Islet of Langerhans (tissue), 1 donor: Measurements from ENCODE around the gene ST8SIA6.
"Not testable (repeated sequence)": the region's sequence is repeated elsewhere in the genome, so short reads cannot be mapped to it uniquely, and the experiment has no call there.

Experiments used
- FAIRE-seq: peaks from one replicate; lab custom pipeline; 2011; peaks lifted over from hg19 to GRCh38; lab: Jason Lieb, UNC

Gene ST8SIA6

DNA sequence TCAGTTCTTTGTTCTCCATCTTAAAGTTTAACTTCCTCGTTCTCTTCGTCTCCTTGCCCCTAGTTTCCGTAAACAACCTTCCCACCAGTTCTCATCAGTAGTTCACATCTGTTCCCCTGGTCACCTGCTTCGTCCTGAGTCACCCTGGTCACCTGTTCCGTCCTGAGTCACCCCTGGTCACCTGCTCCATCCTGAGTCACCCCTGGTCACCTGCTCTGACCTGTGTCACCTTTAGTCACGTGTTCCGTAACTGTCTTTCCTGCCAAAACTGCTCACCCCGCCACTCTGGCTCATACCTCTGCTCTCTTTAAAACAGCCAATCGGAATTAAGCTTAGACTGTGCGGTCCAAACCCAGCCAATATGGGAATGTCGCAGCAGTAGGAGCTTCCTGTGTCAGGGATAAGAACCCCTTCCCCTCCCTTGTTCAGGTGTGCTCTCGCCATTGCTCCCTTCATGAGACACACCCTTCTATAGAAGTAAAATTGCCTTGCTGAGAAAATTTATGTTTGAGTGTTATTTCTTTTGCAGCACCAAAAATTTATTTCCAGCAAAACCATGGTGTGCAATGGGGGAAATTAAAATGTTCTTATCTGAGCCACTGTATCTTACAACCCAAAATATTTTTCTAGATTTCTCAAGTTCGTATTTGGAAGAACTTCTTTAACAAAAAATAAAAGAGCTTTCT lies 114.1 kb downstream of the ST8SIA6 start:
- FAIRE-seq: no peak

DNA sequence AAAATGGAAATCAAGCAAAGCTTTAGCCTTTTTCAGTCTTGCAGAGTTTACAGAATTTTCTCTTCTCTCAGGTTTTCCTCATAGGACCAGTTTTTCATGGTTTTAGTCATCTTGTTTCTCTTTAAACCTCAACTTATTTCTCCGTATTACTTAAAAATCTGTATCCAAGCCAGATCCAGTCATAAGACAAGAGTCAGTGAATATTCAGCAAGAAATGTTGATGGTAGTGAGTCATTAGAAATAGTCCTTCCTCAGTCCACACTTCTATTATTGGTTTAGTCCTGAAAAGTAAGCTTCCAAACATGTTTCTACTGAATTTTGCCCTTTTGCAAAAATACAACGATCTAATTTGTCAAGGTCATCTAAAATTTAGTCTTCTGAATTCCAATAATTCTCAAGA lies 119.3 kb downstream of the ST8SIA6 start:
- no peak for FAIRE-seq

- no peak for FAIRE-seq
These were observed 123.9 kb downstream of the ST8SIA6 start for GRCh38 chr10:17330501-17330900.

GRCh38 chr10:17326377-17326776 lies 128.0 kb downstream of the ST8SIA6 start:
- FAIRE-seq: no peak

DNA sequence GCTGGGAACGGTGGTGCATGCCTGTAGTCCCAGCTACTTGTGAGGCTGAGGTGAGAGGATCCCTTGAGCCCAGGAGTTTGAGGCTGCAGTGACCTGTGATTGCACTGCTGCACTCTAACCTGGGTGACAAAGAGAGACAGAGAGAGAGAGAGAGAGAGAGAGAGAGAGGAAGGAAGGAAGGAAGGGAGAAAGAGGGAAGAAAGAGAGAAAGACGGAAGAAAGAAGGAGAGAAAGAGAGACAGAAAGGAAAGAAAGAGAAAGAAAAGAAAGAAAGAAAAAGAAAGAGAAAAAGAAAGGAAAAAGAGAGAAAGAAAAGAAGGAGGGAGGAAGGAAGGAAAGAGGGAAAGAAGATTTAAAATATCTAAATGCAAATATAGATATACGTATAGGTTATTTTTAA lies 132.4 kb downstream of the ST8SIA6 start:
- FAIRE-seq: not testable (repeated sequence)

DNA sequence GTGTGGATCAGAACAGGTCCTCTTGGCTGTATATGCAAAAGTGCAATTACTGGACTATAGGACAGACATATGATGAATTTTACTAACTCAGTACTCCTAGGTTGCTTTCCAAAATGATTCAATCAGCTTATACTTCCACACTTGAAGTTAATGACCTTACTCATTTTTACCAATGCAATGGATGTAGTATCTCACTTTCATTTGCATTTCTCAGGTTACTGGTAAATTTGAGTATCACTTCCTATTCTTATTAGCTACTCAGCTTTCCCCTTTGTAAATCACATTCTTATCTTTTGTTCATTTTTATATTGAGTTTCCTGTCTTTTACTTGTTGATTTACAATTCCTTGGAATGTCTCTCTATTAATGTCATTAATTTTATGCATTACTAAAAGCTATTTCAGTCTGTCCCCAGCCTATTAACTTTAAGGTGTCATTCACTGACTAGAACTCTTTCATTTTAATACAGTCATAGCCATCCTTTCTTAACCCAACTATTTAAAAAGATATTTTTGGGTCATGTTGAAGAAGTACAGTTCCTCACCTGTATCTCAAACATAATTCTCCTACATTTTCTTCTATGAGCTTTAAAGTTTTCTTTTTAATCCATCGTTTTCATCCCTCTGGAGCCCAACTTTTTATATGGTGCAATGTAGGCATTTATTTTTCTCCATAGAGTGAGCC lies 137.8 kb downstream of the ST8SIA6 start:
- no peak for FAIRE-seq

DNA sequence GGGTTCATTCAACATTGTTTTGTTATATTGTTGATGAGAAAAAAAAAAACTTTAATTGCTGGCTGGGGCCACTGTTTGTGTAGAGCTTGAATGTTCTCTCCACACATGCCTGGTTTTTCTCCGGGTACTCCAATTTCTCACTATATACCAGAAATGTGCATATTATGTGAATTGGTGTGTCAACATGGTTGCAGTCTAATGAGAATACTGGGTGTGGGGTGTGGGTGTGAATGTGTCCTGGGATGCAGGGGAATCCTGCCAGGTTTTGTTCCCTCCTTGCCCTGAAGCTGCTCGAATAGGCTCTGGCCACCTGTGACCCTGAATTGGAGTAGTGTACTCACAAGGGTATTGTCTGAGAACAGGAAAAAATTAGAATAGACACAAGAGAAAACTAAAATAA lies 145.0 kb downstream of the ST8SIA6 start:
- no peak for FAIRE-seq

DNA sequence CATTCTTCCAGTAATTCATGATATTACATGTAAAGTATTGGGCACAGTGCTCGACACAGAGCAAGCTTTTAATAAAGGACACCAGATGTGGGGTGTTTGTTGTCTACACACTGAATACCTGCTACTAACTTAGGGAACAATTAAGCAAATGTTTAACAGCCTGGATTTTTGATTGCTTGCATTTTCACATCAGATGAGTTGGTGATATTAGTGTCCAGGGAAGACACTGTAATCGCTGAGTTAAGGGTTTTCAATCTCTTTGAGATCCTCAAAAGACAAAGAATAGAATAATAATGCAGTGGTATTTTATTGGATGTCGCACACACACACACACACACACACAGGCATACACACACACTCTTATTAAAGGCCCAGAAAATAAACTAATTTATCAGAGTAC lies 147.3 kb downstream of the ST8SIA6 start:
- no peak for FAIRE-seq

DNA sequence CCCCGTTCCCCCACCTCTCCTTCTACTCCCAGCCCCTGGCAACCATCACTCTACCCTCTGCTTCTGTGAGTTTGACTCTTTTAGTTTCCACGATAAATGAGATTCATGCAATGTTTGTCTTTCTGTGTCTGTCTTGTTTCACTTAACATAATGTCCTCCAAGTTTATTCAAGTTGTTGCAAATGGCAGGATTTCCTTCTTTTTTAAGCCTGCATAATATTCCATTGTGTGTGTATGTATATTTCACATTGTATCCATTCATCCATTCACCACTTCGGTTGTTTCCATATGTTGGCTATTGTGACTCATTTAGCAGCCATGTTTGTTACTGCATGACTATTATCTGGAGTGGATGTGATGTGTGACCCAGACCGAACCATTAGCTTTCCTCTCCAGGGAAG lies 162.0 kb downstream of the ST8SIA6 start:
- no peak for FAIRE-seq

DNA sequence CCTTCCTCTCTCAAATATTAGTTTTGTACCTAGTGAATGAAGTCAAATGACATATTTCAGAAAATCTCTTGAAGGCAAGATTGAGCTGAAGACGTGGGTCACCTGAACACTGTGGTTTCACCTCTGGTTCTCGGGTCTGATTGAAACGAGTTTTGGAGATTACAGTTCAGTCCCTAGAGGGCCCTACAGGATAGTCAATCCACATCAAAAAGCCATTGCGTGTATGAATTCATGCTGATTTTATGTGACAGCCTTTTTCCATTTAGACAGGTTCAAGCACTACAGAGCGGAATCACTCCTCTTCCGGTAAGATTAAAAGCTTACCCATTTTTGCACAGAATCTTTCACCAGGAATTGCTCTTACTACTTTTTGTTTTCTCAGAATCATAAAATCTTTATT lies 164.2 kb downstream of the ST8SIA6 start:
- no peak for FAIRE-seq

DNA sequence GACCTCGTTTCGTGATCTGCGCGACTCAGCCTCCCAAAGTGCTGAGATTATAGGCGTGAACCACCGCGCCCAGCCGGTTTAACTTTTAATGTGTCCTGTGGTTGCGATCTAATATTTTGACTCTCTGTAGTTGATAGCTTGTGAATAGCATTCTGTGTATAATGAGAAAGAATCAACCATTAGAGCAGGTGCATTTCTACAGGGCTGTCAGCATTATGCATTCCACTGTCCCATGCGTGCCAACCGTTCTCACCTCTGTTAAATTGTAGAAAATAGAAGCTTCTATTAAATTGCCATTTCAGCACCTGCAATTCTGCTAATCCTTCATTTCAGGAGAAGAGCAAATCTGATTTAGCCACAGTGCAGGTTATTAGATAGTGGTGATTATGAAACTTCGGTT lies 164.6 kb downstream of the ST8SIA6 start:
- no peak for FAIRE-seq

DNA sequence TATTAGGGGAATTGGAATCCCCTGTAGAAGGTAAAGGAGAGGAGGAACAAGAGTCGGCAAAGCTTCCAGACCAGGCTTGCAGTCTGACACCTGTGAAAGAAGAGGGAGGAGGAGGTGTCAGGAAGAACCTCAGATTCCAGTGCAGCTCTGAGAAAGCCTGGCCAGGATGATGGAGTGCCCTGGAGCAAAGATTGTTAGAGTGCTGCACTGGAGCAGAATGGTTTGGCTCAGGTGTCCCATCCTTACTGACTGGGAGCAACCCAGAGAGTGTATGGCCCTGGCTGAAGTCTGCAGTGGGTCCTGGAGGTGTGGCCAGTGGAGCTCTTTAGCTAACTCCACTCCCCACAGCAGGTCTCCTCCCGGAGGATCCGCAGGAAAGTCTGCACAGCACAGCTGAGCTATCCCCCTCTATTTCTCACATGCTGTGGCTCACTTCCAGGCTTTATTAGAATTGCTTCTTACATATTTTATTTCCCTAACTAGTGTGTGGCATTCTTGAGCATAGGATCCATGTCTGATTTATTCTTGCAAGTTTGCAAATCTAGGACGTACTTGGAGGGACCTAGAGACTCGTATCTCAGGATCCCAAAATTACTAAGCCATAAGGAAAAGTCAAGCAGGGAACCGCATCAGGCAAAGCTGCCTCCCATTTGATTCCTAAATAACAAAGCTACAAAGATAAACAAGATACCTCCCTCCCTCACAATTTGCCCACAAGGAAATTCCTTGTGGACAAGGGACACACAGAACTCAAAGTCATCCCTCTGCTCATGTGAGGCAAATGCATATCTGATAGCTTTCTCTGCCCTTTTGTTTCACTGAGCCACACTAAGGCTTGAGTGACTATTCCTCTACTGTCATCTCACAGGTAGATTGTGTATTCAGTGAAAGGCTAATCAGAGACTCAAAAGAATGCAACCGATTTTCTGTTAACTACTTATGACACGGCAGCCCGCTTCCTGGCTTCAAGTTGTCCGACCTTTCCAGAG lies 167.5 kb downstream of the ST8SIA6 start:
- no peak for FAIRE-seq

DNA sequence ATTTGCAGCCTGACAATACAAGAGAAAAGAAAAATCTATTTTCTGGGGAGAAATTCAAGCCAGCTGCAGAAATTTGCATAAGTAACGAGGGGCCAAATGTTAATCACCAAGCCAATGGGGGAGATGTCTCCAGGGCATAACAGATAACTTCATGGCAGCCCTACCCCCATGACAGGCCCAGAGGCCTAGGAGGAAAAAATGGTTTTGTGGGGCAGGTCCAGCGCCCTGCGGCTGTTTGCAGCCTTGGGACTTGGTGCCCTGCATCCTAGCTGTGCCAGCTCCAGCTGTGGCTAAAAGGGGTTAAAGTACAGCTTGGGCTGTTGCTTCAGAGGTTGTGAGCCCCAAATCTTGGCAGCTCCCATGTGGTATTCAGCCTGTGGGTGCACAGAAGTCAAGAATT lies 172.1 kb downstream of the ST8SIA6 start:
- no peak for FAIRE-seq

GRCh38 chr10:17278607-17279240 lies 175.7 kb downstream of the ST8SIA6 start:
- FAIRE-seq: no peak

DNA sequence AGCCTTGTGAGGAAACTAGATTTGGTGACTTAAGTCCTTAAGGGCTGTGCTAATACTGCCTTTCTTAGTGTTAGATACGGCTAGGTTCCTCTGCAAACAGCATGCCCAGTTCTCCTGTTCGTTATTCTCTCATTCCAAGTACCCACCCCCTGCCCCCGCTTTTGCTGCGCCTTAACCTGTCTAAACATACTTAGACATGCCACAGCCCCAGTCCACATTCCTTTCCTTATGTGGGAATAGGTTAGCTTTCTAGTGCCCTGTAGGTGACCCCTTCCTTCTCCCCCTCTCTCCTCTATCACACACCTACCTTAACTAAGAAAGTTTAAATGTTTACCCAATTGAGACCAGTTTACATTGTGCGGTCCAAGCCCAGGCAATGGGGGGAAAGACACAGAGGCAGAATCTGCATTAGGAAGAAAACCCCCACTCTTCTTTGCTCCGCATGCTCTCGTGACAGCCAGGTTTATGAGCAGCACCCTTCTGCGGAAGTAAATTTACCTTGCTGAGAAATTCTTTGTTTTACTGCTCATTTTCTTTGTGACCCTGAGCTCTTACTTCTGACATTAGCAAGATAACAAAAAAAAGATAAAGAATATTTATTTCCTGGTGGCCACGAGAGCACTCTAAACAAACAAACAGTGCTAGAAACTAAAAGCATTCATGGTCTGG lies 177.5 kb downstream of the ST8SIA6 start:
- FAIRE-seq: no peak

DNA sequence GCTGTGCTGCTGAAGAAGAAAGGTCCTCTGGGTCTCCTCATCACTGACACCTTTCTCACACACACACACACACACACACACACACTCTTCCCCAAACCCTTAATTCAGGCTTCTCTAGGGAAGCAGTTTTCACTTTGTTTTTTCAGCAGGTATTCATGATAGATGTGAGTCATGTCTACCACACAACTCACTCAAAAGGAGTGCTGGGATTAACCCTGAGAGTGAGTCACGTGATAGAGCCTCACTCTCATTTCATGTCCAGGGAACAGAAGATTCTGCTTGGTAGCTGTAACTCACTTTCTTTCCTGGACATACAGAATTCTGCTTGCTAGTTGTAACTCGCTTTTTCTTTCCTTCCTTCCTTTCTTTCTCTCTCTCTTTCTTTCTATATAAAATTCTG lies 181.0 kb downstream of the ST8SIA6 start:
- no peak for FAIRE-seq

DNA sequence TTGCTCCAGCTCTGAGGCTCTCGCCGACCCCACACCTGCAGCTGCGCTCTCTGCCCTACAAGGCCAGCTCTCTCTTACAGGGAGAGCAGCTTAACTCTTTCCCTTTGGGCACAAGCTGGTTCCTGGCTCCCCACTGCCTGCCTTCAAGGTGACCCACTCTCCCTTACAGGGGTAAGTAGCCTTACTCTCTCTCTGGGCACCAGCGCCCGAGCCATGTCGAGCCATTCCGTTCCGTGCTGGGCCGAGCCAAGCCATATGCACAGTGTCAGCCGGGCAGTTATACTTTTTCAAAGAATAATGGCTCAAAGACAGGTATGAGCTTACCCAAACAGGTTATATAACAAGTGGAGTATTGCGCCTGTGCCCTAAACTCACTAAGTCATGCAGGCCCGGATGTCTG lies 181.7 kb downstream of the ST8SIA6 start:
- no peak for FAIRE-seq
